H9 (cell line): ENCODE data around the gene MYBBP1A. TPM values are rescaled to one million over a fixed set of nuclear protein-coding genes. Genes with fewer than 3 reads are reported as not detected.

ENCODE experiments used
- DNase-seq: peaks from one replicate; pipeline ENCODE4 v3.0.0-alpha.2; 2017
- H2AFZ ChIP-seq: one replicate; pipeline ENCODE4 v1.6.1; 2013; ENCODE audit warnings: mild to moderate bottlenecking, low read length, control low read depth, moderate library complexity
- H2AK5ac ChIP-seq: 2 replicates; pipeline ENCODE4 v1.6.1; 2013; ENCODE audit warnings: low read length, control low read depth, mixed read lengths; ENCODE audit not compliant: insufficient read length
- H2BK120ac ChIP-seq: one replicate; pipeline ENCODE4 v1.6.1; 2013; ENCODE audit warnings: low read depth, mild to moderate bottlenecking, low read length, control low read depth, inconsistent platforms; ENCODE audit not compliant: poor library complexity, severe bottlenecking
- H2BK12ac ChIP-seq: 2 replicates; pipeline ENCODE4 v1.6.1; 2013; ENCODE audit warnings: low read length, control low read depth, mixed read lengths, low read depth; ENCODE audit not compliant: insufficient read length
- H2BK15ac ChIP-seq: 2 replicates; pipeline ENCODE4 v1.6.1; 2013; ENCODE audit warnings: low read depth, low read length, control low read depth
- H2BK20ac ChIP-seq: one replicate; pipeline ENCODE4 v1.6.1; 2013; ENCODE audit warnings: low read depth, mild to moderate bottlenecking, low read length, control low read depth, inconsistent platforms; ENCODE audit not compliant: poor library complexity, severe bottlenecking
- H2BK5ac ChIP-seq: 2 replicates; pipeline ENCODE4 v1.6.1; 2013; ENCODE audit warnings: low read length, control low read depth, mixed read lengths; ENCODE audit not compliant: insufficient read length
- H3K14ac ChIP-seq: 2 replicates; pipeline ENCODE4 v1.6.1; 2013; ENCODE audit warnings: low read length, control low read depth; ENCODE audit not compliant: insufficient read depth
- H3K18ac ChIP-seq: 2 replicates; pipeline ENCODE4 v1.6.1; 2013; ENCODE audit warnings: low read depth, mild to moderate bottlenecking, mixed read lengths, low read length, control low read depth; ENCODE audit not compliant: insufficient read length
- H3K23ac ChIP-seq: 2 replicates; pipeline ENCODE4 v1.6.1; 2013; ENCODE audit warnings: low read length, control low read depth, mixed read lengths, low read depth; ENCODE audit not compliant: insufficient read length
- H3K23me2 ChIP-seq: 2 replicates; pipeline ENCODE4 v1.6.1; 2013; ENCODE audit warnings: low read depth, mild to moderate bottlenecking, mixed read lengths, low read length, control low read depth; ENCODE audit not compliant: insufficient read length, poor library complexity, severe bottlenecking
- H3K27ac ChIP-seq: 2 replicates; pipeline ENCODE4 v1.5.1; 2013; ENCODE audit warnings: low read length, control low read depth, mixed read lengths, low read depth; ENCODE audit not compliant: insufficient read length
- H3K27me3 ChIP-seq: 2 replicates; pipeline ENCODE4 v1.6.1; 2013; ENCODE audit warnings: low read length, control low read depth, inconsistent platforms; ENCODE audit not compliant: insufficient read depth
- H3K4ac ChIP-seq: 2 replicates; pipeline ENCODE4 v1.6.1; 2013; ENCODE audit warnings: low read depth, mild to moderate bottlenecking, control low read depth, inconsistent platforms, low read length, moderate library complexity
- H3K4me1 ChIP-seq: 2 replicates; pipeline ENCODE4 v1.6.1; 2013; ENCODE audit warnings: low read length, control low read depth, inconsistent platforms; ENCODE audit not compliant: insufficient read depth
- H3K4me2 ChIP-seq: 2 replicates; pipeline ENCODE4 v1.6.1; 2013; ENCODE audit warnings: low read length, control low read depth, mixed read lengths; ENCODE audit not compliant: insufficient read length, insufficient read depth
- H3K56ac ChIP-seq: 2 replicates; pipeline ENCODE4 v1.6.1; 2013; ENCODE audit warnings: low read depth, mild to moderate bottlenecking, mixed read lengths, low read length, control low read depth; ENCODE audit not compliant: insufficient read length
- H3K79me1 ChIP-seq: 2 replicates; pipeline ENCODE4 v1.6.1; 2013; ENCODE audit warnings: low read depth, mild to moderate bottlenecking, moderate library complexity, low read length, control low read depth, inconsistent platforms; ENCODE audit not compliant: insufficient read depth, poor library complexity, severe bottlenecking
- H3K79me2 ChIP-seq: 2 replicates; pipeline ENCODE4 v1.6.1; 2013; ENCODE audit warnings: low read length, control low read depth, inconsistent platforms; ENCODE audit not compliant: insufficient read depth
- H3K9ac ChIP-seq: 2 replicates; pipeline ENCODE4 v1.6.1; 2013; ENCODE audit warnings: low read length, control low read depth, mixed read lengths; ENCODE audit not compliant: insufficient read length; ENCODE audit errors: extremely low read depth
- H3K9me3 ChIP-seq: one replicate; pipeline ENCODE4 v1.6.1; 2013; ENCODE audit warnings: low read depth, low read length, inconsistent platforms; ENCODE audit not compliant: control insufficient read depth
- H3T11ph ChIP-seq: one replicate; pipeline ENCODE4 v1.6.1; 2013; ENCODE audit warnings: mild to moderate bottlenecking, low read length, control low read depth, inconsistent platforms
- H4K20me1 ChIP-seq: one replicate; pipeline ENCODE4 v1.6.1; 2013; ENCODE audit not compliant: control insufficient read depth, insufficient read length, insufficient read depth
- H4K5ac ChIP-seq: 2 replicates; pipeline ENCODE4 v1.6.1; 2013; ENCODE audit warnings: low read depth, mild to moderate bottlenecking, mixed read lengths, low read length, control low read depth; ENCODE audit not compliant: insufficient read length
- H4K8ac ChIP-seq: replicated peaks from 2 replicates; pipeline ENCODE4 v1.6.1; 2013; ENCODE audit warnings: low read length, control low read depth, mixed read lengths, low read depth; ENCODE audit not compliant: insufficient read length
- H4K91ac ChIP-seq: 2 replicates; pipeline ENCODE4 v1.6.1; 2013; ENCODE audit warnings: low read depth, mild to moderate bottlenecking, moderate library complexity, mixed read lengths, low read length, control low read depth; ENCODE audit not compliant: insufficient read length
- H3K27ac Mint-ChIP-seq, 3 experiments: 2 replicates in 2 of 3; 3 replicates in 1 of 3; pipeline ENCODE4 v1.8.0; 2020 to 2021; ENCODE audit warnings: mixed read lengths in 3 of 3, mild to moderate bottlenecking in 1 of 3, moderate library complexity in 1 of 3
- H3K27me3 Mint-ChIP-seq: 2 replicates; pipeline ENCODE4 v1.8.0; 2021; ENCODE audit warnings: low read depth, mild to moderate bottlenecking, moderate library complexity, mixed read lengths
- H3K36me3 Mint-ChIP-seq, 3 experiments: 2 replicates in 2 of 3; 3 replicates in 1 of 3; pipeline ENCODE4 v1.8.0; 2020 to 2021; ENCODE audit warnings: low read depth in 3 of 3, mixed read lengths in 3 of 3; ENCODE audit not compliant: insufficient read depth in 1 of 3
- H3K4me1 Mint-ChIP-seq, 2 experiments: 2 replicates each; pipeline ENCODE4 v1.8.0; 2020; ENCODE audit warnings: mixed read lengths in 2 of 2
- H3K4me3 Mint-ChIP-seq, 2 experiments: 2 replicates in 1 of 2; 3 replicates in 1 of 2; pipeline ENCODE4 v1.8.0; 2020 to 2021; ENCODE audit warnings: mild to moderate bottlenecking in 2 of 2, mixed read lengths in 2 of 2, moderate library complexity in 1 of 2
- H3K9me3 Mint-ChIP-seq, 2 experiments: 2 replicates in 1 of 2; 3 replicates in 1 of 2; pipeline ENCODE4 v1.8.0; 2020; ENCODE audit warnings: mild to moderate bottlenecking in 2 of 2, mixed read lengths in 2 of 2, moderate library complexity in 1 of 2
- CTCF ChIP-seq: fragments of 200-600 bp; sonication (generic); conservative IDR thresholded peaks from 3 replicates; pipeline ENCODE4 v1.8.0; 2021; ENCODE audit warnings: antibody characterized with exemption, mild to moderate bottlenecking
- WGBS: extraction: QIAGEN DNeasy Blood & Tissue Kit; methylation state at CpG from one replicate; pipeline ENCODE4 v1.1.7; 2013; ENCODE audit warnings: missing lambda C conversion rate, low lambda C conversion rate, mixed read lengths; ENCODE audit not compliant: insufficient read length; ENCODE audit errors: extremely low coverage; 5-methylcytosine and 5-hydroxymethylcytosine counted together
- total RNA-seq: library from RNA; stranded (reverse); gene quantifications from 2 replicates; pipeline ENCODE4 v1.2.1, GENCODE V29; 2021

The MYBBP1A gene
- total RNA-seq, 1 experiment from 2014 or later = 181 TPM

DNA sequence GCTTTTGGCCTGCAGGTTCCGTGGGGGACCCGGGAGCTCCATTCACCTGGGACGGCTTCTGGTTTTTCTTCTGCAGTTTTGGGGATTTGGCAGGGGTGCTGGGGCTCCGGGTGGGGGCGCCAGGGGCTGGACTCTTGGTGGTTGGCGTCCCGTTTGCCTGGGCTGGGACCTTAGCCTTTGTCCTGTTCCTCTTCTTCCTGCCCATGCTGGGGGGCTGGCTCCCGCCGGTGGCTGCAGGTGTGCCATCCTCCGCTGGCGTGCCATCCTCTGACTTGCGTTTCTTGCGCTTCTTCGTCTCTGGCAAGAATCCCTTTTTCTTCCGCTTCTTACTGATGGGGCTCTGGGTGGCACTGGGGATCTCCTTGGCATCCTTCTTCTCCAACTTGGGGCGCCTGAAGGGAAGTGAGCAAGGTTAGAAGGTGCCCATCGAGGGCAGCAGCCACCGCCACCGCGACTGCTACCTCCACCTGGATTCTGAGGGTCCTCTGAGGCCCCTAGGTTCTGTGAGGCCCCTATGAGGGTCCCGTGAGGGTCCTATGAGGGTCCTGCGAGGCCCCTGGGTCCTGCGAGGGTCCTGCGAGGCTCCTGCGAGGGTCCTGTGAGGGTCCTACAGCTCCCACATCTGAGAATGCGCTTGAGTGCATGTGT is 15.5 kb downstream of the MYBBP1A start:
- Histone ChIP-seq H3K27me3 (no peaks in the 10 kb centered on the region), H3K79me1 (no peaks in the 10 kb centered on the region), H2BK5ac (no peak overlapping the region), H2BK120ac (no peak overlapping the region), H3K9me3 (no peaks in the 10 kb centered on the region), H3K4me2 (no peak overlapping the region), H4K8ac (no peak overlapping the region), H3T11ph (no peak overlapping the region), H3K23ac (no peak overlapping the region), H3K14ac (no peak overlapping the region), H2AK5ac (no peak overlapping the region), H4K5ac (no peak overlapping the region), H3K9ac (no peak overlapping the region), H3K4me1 (no peaks in the 10 kb centered on the region; the same call in 1 of the 2 replicates), H3K79me2 (no peaks in the 10 kb centered on the region), H3K56ac (no peak overlapping the region), H3K18ac (no peak overlapping the region), H4K20me1 (peaks cover 5% of the 10 kb centered on the region), H4K91ac (no peak overlapping the region), H3K4ac (no peak overlapping the region), H3K27ac (no peak overlapping the region), H2BK12ac (no peak overlapping the region), H2BK15ac (no peak overlapping the region), H2BK20ac (no peak overlapping the region), H3K23me2 (no peaks in the 10 kb centered on the region), H2AFZ (no peak overlapping the region)
- H3K4me3 Mint-ChIP-seq = no peak overlapping the region
- peaks cover 21 to 67% (median 44%) of the 10 kb centered on the region in 3 experiments for H3K36me3 Mint-ChIP-seq
- no peak for DNase-seq
- no peak overlapping the region for H3K27ac Mint-ChIP-seq
- peaks cover 8% of the 10 kb centered on the region for H3K27me3 Mint-ChIP-seq
- WGBS = no CpG with 5 or more reads among the region's 26 CpGs
- H3K9me3 Mint-ChIP-seq = no peaks in the 10 kb centered on the region
- no peak for TF ChIP-seq CTCF
- H3K4me1 Mint-ChIP-seq = peaks cover 17% of the 10 kb centered on the region in 2 experiments
